NCI-H748 (cell line): ENCODE measurements around the gene IKZF4.
"Not testable (repeated sequence)": the region's sequence is repeated elsewhere in the genome, so short reads cannot be mapped to it uniquely, and the experiment has no call there.

Experiments used
- DNase-seq: peaks from one replicate; lab custom pipeline; 2025; ENCODE audit not compliant: unreplicated experiment; lab: John Stamatoyannopoulos, UW

IKZF4 gene

DNA sequence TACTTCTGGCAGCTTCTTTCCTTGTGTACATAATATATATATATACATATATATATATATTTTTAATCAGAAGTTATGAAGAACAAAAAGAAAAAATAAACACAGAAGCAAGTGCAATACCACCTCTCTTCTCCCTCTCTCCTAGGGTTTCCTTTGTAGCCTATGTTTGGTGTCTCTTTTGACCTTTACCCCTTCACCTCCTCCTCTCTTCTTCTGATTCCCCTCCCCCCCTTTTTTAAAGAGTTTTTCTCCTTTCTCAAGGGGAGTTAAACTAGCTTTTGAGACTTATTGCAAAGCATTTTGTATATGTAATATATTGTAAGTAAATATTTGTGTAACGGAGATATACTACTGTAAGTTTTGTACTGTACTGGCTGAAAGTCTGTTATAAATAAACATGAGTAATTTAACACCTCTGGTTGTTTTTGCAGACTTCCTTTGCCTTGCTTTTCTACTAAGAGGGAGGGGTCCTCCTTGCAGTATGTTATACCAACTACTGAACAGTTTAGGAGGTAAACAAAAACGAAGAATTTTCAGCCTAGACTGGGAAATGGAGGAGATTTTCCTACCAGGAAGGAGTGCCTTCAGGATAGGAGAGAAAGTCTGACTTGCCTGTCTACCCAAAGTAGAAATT is 17.3 kb downstream of the IKZF4 start:
- no peak for DNase-seq

DNA sequence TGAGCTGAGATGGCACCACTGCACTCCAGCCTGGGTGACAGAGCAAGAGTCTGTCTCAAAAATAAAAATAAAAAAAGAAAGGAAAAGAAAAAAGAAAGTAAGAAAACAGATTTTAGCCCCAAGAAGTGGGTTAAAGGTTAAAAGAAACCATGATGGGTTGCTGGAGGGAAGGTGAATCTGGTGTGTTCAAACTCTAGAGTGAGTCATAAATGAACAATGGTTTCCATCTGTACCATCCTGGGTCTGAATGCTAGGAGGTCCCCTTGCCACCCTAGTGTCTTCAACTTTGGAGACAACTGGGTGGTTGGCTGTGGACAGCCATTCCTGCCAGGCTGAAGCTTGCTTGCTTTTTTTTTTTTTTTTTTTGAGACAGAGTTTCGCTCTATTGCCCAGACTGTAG is 19.3 kb downstream of the IKZF4 start:
- no peak for DNase-seq

DNA sequence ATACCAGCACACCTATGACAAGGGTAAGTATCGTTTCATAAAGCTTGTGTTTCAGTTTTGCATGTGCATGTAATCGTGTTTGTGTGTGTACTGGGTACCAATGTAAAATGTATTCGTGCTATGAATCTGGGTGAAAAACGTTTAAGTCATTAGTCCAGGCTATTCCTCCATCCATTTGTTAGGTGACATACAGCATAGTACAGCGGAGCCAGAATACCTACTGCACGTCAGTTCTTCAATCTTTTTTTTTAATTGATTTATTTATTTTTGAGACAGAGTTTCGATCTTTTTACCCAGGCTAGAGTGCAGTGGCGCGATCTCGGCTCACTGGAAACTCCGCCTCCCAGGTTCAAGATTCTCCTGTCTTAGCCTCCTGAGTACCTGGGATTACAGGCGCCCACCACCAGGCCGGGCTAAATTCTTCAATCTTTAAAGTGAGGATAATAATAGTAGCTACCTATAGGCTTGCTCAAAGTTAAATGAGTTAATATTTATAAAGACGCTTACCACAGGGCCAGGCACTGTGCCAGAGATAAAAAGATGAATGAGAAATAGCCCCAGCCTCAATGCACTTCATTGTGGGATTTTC is 20.2 kb downstream of the IKZF4 start:
- no peak for DNase-seq

DNA sequence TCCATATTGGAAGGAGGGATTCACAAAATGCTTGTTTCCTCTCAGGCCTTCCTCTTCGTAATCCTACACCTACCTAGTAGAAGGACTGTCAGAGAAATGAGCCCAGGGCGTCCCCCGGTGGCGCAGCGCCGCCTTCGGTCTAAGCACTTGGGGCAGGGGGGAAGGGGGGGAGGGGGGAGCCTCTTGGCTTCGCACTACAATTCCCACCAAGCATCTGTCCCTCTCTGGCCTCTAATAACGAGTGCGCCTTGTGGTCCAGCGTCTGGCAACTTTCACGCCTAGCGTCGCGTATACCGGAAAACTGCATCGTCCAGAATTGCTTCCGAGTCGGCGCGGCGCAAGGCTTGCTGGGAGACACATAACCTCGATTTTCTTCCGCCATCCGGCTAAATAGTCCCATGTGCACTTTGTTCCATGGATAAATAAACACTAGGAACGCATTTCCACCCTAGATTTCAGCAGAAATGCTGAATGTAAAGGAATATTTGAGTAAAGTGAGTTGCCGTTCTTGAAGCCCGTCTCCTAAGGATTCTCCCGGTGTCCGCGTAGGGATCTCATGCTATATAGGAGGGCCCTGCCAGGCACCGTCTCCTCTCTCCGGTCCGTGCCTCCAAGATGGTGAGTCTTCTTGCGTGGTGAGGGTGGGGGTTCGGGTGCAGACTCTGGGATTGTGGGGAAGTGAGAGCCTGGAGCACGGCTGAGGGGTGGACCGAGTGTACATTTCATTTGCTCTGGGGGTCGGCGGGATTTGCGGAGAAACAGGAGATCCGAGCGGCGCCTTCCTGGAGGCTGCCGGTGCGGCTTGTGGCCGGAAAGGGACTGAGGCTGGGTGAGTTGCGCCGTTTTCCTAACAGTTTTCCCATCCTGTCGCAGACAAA is 20.9 kb downstream of the IKZF4 start, which contains the start of gene RPS26:
Gene RPS26, plus strand, starts transcription at position 367 of the 878 bp plus-strand sequence. Its CDS starts 249 bp downstream, at position 616.
- DNase-seq: peak; percentile 100

DNA sequence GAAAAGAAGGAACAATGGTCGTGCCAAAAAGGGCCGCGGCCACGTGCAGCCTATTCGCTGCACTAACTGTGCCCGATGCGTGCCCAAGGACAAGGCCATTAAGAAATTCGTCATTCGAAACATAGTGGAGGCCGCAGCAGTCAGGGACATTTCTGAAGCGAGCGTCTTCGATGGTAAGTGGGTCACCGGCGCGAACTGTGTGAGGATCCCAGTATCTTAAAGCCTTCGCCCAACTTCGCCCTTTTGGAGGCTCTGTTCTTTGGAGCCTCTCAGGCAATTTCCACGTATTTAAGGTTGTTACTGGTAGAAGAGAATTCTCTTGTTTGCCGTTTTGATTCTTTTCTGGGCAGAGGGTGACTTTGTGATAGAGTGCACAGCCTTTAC is 21.6 kb downstream of the IKZF4 start:
- DNase-seq: peak; percentile 22

DNA sequence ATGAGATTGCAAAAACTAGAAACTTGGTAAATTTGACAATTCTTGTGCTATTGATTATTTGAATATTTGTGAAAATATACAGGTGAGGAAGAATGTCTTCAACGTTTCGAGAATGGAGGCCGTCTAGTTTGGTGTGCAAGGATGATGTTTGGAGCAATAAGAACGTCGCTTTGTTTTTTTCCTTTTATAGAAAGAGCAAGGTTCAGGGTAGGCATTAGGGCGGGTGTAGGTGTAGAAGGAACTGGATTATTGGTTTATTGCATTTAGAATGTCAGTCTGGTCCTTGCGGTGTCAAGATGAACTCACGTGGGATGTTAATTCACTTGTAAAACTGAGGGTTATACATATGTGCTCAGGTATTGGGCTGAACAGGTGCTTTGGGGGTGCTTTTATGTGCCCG is 22.0 kb downstream of the IKZF4 start:
- DNase-seq: no peak

DNA sequence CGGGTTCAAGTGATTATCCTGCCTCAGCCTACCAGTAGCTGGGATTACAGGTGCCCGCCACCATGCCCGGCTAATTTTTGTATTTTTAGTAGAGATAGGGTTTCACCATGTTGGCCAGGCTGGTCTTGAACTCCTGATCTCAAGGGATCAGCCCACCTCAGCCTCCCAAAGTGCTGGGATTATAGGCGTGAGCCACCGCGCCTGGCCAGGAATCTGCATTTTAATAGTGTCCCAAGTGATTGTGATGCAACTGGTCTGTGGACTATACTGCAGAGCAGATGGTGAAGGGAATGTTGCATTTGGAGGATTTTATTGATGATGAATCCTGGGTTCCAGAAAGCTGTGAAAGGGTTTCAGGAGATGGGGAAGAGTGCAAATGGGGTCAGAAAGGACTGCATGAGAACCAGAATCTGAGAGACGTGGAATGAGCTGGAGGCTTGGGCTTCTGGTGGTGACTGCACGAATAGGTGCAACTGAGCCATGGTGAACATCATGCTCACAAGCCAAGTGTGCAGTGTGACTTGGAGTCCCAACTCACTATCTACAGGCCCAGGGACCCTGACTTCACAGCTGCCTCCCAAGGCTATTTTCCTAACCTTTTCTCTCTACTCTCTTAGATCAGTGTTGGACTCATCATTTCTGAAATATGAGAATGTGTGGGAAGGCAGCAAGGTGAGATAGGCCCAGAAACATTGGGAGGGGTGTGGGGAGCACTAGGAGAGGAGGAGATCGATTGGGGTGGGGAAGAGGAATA is 25.4 kb downstream of the IKZF4 start:
- no peak for DNase-seq

DNA sequence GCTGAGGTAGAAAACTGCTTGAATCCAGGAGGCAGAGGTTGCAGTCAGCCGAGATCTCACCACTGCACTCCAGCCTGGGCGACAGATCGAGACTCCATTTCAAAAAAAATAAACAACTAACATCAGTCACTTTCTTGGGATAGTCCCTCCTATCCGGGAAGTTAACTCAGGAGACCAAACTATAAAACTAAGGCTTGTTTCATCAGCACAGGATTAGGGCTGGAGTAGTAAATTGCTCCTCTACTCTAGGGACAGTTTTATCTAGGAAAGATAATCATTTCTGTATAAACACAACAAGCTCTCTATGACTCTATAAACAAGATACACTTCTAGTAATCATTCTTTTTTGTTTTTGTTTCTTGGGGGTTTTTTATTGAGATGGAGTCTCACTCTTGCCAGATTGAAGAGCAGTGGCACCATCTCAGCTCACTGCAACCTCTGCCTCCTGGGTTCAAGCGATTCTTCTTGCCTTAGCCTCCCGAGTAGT is 32.6 kb downstream of the IKZF4 start:
- no peak for DNase-seq

DNA sequence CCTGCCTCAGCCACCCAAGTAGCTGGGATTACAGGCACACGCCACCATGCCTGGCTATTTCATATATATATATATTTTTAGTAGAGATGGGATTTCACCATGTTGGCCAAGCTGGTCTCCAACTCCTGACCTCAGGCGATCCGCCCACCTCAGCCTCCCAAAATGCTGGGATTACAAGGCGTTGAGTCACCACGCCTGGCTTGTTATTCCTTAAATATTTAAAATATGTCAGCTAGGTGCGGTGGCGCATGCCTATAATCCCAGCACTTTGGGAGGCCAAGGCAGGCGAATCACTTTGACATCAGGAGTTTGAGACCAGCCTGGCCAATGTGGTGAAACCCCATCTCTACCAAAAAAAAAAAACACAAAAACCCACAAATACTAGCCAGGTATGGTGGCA is 39.1 kb downstream of the IKZF4 start:
- DNase-seq: not testable (repeated sequence)

DNA sequence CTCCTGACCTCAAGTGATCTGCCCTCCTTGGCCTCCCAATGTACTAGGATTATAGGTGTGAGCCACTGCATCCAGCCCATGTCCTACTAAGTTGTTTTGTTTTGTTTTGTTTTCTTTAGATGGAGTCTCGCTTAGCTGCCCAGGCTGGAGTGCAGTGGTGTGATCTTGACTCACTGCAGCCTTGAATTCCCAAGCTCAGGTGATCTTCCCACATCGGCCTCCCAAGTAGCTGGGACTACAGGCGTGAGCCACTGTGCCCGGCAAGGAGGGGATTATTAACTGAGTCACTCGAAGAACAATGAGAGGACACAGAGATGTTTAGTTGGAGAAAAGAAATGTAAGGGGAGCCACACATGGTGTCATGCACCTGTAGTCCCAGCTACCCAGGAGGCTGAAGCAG is 41.1 kb downstream of the IKZF4 start:
- no peak for DNase-seq

DNA sequence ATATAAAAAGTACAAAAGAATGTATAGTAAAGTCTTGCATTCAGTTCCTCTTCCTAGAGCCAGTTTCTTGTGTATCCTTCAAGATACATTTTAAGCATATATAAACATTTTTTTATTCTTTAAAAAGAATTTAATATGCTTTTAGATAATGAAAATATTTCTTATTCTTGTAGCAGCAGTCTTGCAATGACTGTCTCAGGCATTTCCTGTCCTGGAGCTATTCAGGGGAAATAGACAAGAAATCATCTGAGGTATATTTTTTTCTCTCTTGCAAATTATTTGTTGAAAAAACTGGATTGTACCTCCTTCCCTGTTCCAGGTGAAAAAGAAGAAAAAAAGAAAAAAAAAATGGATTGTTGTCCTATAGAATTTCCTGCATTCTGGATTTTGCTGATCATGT is 42.2 kb downstream of the IKZF4 start:
- DNase-seq: no peak

DNA sequence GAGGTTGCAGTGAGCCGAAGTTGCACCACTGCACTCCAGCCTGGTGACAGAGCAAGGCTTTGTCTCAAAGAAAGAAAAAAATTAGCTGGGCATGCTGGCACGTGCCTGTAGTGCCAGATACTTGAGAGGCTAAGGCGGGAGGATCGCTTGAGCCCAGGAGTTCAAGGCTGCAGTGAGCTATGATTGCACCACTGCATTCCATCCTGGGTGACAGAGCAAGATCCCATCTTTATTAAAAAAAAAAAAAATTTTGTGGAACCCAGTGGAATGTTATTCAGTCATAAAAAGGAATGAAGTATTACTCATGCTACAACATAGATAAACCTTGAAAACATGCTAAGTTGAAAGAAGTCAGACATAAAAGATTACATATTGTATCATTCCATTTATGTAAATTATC is 50.8 kb downstream of the IKZF4 start:
- no peak for DNase-seq

DNA sequence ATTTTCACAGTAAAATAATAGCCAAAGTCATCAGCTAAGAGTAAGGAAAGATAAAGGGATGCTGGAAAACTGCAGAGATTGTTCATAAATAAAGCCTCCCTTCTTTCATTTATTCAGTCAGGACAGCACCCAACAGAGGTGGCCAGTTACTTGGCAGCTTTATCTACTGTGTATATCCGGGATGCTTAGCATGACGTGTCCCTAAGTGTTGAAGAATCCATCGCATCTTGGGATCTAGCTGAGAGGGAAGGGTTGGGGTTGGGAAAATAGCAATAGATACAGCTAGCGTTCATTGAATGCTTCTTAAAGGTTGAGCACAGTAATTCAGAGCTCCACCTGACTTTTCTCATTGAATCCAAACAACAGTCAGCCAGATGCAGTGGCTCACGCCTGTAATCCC is 53.6 kb downstream of the IKZF4 start:
- DNase-seq: no peak

DNA sequence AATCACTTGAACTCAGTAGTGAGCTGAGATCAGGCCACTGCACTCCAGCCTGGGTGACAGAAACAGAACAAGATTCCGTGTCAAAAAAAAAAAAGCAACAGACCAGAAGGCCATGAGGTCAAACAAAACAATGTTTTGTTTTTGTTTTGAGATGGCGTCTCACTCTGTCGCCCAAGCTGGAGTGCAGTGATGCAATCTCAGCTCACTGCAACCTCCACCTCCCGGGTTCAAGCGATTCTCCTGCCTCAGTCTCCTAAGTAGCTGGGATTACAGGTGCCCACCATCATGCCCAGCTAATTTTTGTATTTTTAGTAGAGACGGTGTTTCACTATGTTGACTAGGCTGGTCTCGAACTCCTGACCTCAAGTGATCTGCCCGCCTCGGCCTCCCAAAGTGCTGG is 57.1 kb downstream of the IKZF4 start:
- DNase-seq: not testable (repeated sequence)

DNA sequence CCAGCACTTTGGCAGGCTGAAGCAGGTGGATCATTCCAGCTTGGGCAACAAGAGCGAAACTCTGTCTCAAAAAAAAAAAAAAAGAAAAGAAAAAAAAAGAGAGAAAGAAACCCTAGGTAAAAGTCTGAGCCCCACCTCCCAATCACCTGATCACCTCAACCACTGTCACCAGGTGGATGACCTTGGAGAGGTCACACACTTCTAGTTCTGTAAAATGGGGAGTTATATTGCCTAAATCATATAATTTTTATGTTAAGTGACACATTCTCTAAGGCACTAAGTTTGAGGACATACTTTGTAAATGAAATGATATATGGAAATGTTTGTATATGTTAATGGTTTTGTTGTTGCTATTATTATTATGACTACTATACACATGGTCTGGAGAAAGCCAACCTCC is 57.6 kb downstream of the IKZF4 start:
- DNase-seq: no peak

DNA sequence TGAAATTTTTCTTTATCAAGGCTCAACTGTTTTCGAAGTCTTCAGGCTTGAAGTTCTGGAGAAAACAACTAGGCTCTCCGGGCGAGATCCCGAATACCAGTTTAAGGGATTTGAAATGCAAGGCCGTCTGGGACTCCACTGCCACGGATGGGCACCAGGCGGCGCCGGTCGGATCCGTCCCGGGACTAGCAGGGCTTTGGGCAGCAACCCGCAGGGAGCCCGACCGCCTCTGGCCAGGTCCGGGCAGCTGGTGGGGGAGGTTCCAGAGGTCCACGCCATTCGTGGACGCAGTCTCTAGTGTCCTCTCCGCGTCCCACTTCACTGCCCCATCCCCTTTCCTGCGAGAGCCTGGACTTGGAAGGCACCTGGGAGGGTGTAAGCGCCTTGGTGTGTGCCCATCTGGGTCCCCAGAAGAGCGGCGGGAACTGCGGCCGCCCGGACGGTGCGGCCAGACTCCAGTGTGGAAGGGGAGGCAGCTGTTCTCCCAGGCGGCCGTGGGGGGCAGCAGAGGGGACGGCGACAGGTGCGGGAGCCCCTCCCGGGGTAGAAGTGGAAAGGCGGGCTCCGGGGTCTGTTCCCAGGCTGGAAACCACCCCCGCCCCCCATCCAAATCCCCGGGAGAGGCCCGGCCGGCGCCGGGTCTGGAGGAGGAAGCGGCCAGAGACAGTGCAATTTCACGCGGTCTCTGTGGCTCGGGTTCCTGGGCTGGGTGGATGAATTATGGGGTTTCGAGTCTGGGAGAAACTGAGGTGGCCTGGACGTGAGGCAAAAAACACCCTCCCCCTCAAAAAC is 58.3 kb downstream of the IKZF4 start:
- DNase-seq: peak; percentile 81

DNA sequence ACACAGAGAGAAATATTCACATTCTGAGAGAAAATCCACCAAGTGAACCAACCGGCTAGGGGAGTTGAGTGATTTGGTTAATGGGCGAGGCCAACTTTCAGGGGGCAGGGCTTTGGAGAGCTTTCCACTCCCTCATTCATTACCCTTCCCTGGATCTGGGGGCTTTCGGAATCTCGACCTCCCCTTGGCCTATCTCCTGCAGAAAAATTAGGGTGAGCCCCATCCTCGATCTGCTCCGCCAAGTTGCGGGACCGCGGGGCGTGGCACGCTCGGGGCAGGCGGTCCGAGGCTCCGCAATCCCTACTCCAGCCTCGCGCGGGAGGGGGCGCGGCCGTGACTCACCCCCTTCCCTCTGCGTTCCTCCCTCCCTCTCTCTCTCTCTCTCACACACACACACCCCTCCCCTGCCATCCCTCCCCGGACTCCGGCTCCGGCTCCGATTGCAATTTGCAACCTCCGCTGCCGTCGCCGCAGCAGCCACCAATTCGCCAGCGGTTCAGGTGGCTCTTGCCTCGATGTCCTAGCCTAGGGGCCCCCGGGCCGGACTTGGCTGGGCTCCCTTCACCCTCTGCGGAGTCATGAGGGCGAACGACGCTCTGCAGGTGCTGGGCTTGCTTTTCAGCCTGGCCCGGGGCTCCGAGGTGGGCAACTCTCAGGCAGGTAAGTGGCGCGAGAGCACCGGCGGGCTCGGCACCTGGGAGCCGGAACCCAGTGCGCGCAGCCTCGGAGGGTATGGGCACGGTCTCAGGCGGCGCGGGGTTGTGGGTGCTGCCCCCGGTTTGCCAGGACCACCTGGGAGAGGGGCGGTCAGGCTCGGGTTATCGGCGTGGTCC is 59.1 kb downstream of the IKZF4 start, which contains the start of gene ERBB3:
Gene ERBB3, plus strand, starts transcription at position 443 of the 833 bp plus-strand sequence. Its CDS starts 136 bp downstream, at position 579.
- DNase-seq: peak; percentile 81

DNA sequence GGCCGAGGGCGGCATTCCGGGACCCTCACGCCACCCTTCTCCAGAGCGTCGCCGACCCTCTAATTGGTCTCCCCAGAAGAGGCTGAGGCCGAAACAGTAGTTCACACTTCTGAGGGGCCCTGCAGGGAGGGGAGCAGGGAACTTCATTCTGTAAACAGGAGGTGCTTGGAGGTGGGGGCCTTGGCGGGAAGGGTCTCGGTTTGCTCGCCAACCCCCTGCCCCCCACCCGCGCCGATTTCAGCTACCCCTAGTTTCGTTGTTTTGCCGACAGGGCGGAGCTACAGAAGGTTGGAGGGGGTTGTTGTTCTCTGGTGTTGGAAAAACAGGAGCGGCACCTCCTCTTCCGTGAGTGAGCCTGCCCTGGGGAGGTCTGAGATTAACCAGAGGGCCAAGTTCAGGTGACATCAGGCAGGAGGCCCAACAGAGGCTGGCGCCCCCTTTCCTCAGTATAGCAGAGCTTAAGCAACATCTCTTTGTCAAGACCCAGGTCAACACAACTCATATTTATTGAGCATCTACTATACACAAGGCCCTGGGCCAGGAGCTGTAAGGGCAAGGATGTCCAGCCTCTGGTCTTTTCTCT is 59.8 kb downstream of the IKZF4 start:
- DNase-seq: peak; percentile 28
